Fibroblast of mammary gland (primary cell): ENCODE data around the gene SV2C.

ENCODE experiments used
- DNase-seq: peaks from one replicate; pipeline ENCODE4 v3.0.0-alpha.2; 2010; ENCODE audit warnings: low read depth
- H3K4me3 ChIP-seq: 2 replicates; pipeline ENCODE4 v1.5.1; 2011; ENCODE audit warnings: low read depth, mild to moderate bottlenecking, low read length, moderate library complexity; ENCODE audit not compliant: control insufficient read depth
- CTCF ChIP-seq: conservative IDR thresholded peaks from 2 replicates; pipeline ENCODE4 v1.5.1; 2011; ENCODE audit warnings: low read depth, low read length, inconsistent platforms; ENCODE audit not compliant: control insufficient read depth, insufficient read depth

Gene SV2C

GRCh38 chr5:76222318-76222717 is 139.1 kb downstream of the SV2C start:
- no peak for DNase-seq
- no peak overlapping the region for H3K4me3 ChIP-seq
- TF ChIP-seq CTCF: no peak

- H3K4me3 ChIP-seq: no peak overlapping the region
- no peak for TF ChIP-seq CTCF
Measured at GRCh38 chr5:76223696-76224095, 140.5 kb downstream of the SV2C start.

GRCh38 chr5:76224898-76225297 is 141.7 kb downstream of the SV2C start:
- no peak for DNase-seq
- H3K4me3 ChIP-seq: no peak overlapping the region
- no peak for TF ChIP-seq CTCF

More at GRCh38 chr5:76223696-76224095, 140.5 kb downstream of the SV2C start:
- no peak for DNase-seq

- no peak overlapping the region for H3K4me3 ChIP-seq
- TF ChIP-seq CTCF: no peak
- DNase-seq: no peak
Measured at GRCh38 chr5:76225336-76225735, 142.2 kb downstream of the SV2C start.

- DNase-seq: no peak
- TF ChIP-seq CTCF: no peak
- no peak overlapping the region for H3K4me3 ChIP-seq
Measured at GRCh38 chr5:76229900-76230299, 146.7 kb downstream of the SV2C start.

GRCh38 chr5:76230711-76231285 is 147.6 kb downstream of the SV2C start:
- no peak overlapping the region for H3K4me3 ChIP-seq
- no peak for TF ChIP-seq CTCF
- no peak for DNase-seq

- TF ChIP-seq CTCF: no peak
- no peak for DNase-seq
Measured at GRCh38 chr5:76234665-76235064, 151.5 kb downstream of the SV2C start.

More at GRCh38 chr5:76234665-76235064, 151.5 kb downstream of the SV2C start:
- no peak overlapping the region for H3K4me3 ChIP-seq
